HEK293 (cell line): ENCODE measurements around the gene RER1.

Experiments used
- EGR2 ChIP-seq: fragments of 450-650 bp; formaldehyde crosslinking; IDR thresholded peaks from 2 replicates; pipeline ENCODE4 v1.5.1; 2016; ENCODE audit warnings: low read depth, missing biosample characterization, missing genetic modification characterization
- FEZF1 ChIP-seq: fragments of 450-650 bp; formaldehyde crosslinking; IDR thresholded peaks from 2 replicates; pipeline ENCODE4 v1.5.1; 2016; ENCODE audit warnings: missing biosample characterization, missing genetic modification characterization
- GFI1B ChIP-seq: fragments of 450-650 bp; formaldehyde crosslinking; IDR thresholded peaks from 2 replicates; pipeline ENCODE4 v1.5.1; 2016; ENCODE audit warnings: missing biosample characterization, missing genetic modification characterization
- GLIS1 ChIP-seq: fragments of 450-650 bp; formaldehyde crosslinking; IDR thresholded peaks from 2 replicates; pipeline ENCODE4 v1.5.1; 2016; ENCODE audit warnings: missing biosample characterization, missing genetic modification characterization
- HOXC10 ChIP-seq: sonication (generic); formaldehyde crosslinking; IDR thresholded peaks from 2 replicates; pipeline ENCODE4 v1.8.1; 2023; ENCODE audit warnings: mild to moderate bottlenecking, missing genetic modification reagents
- KLF8 ChIP-seq: fragments of 450-650 bp; formaldehyde crosslinking; IDR thresholded peaks from 2 replicates; pipeline ENCODE4 v1.5.1; 2016; ENCODE audit warnings: missing biosample characterization, missing genetic modification characterization
- MEIS1 ChIP-seq: sonication (generic); formaldehyde crosslinking; IDR thresholded peaks from 2 replicates; pipeline ENCODE4 v1.8.1; 2022; ENCODE audit warnings: missing genetic modification reagents, mild to moderate bottlenecking, borderline replicate concordance
- OVOL3 ChIP-seq: fragments of 450-650 bp; formaldehyde crosslinking; IDR thresholded peaks from 2 replicates; pipeline ENCODE4 v1.5.1; 2016; ENCODE audit warnings: missing biosample characterization, missing genetic modification characterization
- PATZ1 ChIP-seq: fragments of 450-650 bp; formaldehyde crosslinking; IDR thresholded peaks from 2 replicates; pipeline ENCODE4 v1.5.1; 2016; ENCODE audit warnings: missing biosample characterization, missing genetic modification characterization
- RBAK ChIP-seq: fragments of 450-650 bp; formaldehyde crosslinking; IDR thresholded peaks from 2 replicates; pipeline ENCODE4 v1.5.1; 2016; ENCODE audit warnings: missing biosample characterization, missing genetic modification characterization
- TRIM28 ChIP-seq: IDR thresholded peaks from 2 replicates; pipeline ENCODE4 v1.6.1; 2011; ENCODE audit warnings: low read length, control low read depth, borderline replicate concordance
- ZBTB1 ChIP-seq: fragments of 450-650 bp; formaldehyde crosslinking; IDR thresholded peaks from 2 replicates; pipeline ENCODE4 v1.5.1; 2016; ENCODE audit warnings: missing biosample characterization, missing genetic modification characterization
- ZBTB20 ChIP-seq: fragments of 450-650 bp; formaldehyde crosslinking; IDR thresholded peaks from 2 replicates; pipeline ENCODE4 v1.5.1; 2016; ENCODE audit warnings: missing biosample characterization, missing genetic modification characterization
- ZBTB8A ChIP-seq: fragments of 450-650 bp; formaldehyde crosslinking; IDR thresholded peaks from 2 replicates; pipeline ENCODE4 v1.5.1; 2016; ENCODE audit warnings: missing biosample characterization, missing genetic modification characterization
- ZFHX2 ChIP-seq: fragments of 450-650 bp; formaldehyde crosslinking; conservative IDR thresholded peaks from 2 replicates; pipeline ENCODE4 v1.5.1; 2016; ENCODE audit warnings: missing biosample characterization, missing genetic modification characterization
- ZFP37 ChIP-seq: fragments of 450-650 bp; formaldehyde crosslinking; IDR thresholded peaks from 2 replicates; pipeline ENCODE4 v1.5.1; 2016; ENCODE audit warnings: missing biosample characterization, missing genetic modification characterization
- ZIC2 ChIP-seq: fragments of 450-650 bp; formaldehyde crosslinking; IDR thresholded peaks from 2 replicates; pipeline ENCODE4 v1.5.1; 2016; ENCODE audit warnings: missing biosample characterization, missing genetic modification characterization
- ZNF174 ChIP-seq: fragments of 450-650 bp; formaldehyde crosslinking; IDR thresholded peaks from 2 replicates; pipeline ENCODE4 v1.5.0; 2017; ENCODE audit warnings: missing biosample characterization, mild to moderate bottlenecking, missing genetic modification characterization
- ZNF19 ChIP-seq: fragments of 450-650 bp; formaldehyde crosslinking; IDR thresholded peaks from 2 replicates; pipeline ENCODE4; 2016; ENCODE audit warnings: missing biosample characterization, missing genetic modification characterization, low read depth
- ZNF214 ChIP-seq: fragments of 450-650 bp; formaldehyde crosslinking; IDR thresholded peaks from 2 replicates; pipeline ENCODE4 v1.5.1; 2017; ENCODE audit warnings: missing biosample characterization, mild to moderate bottlenecking, missing genetic modification characterization, borderline replicate concordance
- ZNF335 ChIP-seq: fragments of 450-650 bp; formaldehyde crosslinking; conservative IDR thresholded peaks from 2 replicates; pipeline ENCODE4 v1.5.1; 2016; ENCODE audit warnings: missing biosample characterization, missing genetic modification characterization
- ZNF37A ChIP-seq: fragments of 450-650 bp; IDR thresholded peaks from 2 replicates; pipeline ENCODE4 v1.5.1; 2018; ENCODE audit warnings: missing biosample characterization, missing genetic modification characterization
- ZNF398 ChIP-seq: fragments of 450-650 bp; formaldehyde crosslinking; IDR thresholded peaks from 2 replicates; pipeline ENCODE4 v1.5.1; 2017; ENCODE audit warnings: missing biosample characterization, missing genetic modification characterization
- ZNF423 ChIP-seq: fragments of 450-650 bp; formaldehyde crosslinking; IDR thresholded peaks from 2 replicates; pipeline ENCODE4 v1.5.1; 2016; ENCODE audit warnings: missing biosample characterization, missing genetic modification characterization
- ZNF48 ChIP-seq: fragments of 450-650 bp; formaldehyde crosslinking; IDR thresholded peaks from 2 replicates; pipeline ENCODE4 v1.5.1; 2016; ENCODE audit warnings: missing biosample characterization, missing genetic modification characterization
- ZNF548 ChIP-seq: fragments of 450-650 bp; formaldehyde crosslinking; IDR thresholded peaks from 2 replicates; pipeline ENCODE4 v1.5.1; 2016; ENCODE audit warnings: missing biosample characterization, missing genetic modification characterization
- ZNF561 ChIP-seq: fragments of 450-650 bp; IDR thresholded peaks from 2 replicates; pipeline ENCODE4 v1.5.1; 2018; ENCODE audit warnings: missing biosample characterization, missing genetic modification characterization, borderline replicate concordance
- ZNF654 ChIP-seq: fragments of 450-650 bp; formaldehyde crosslinking; IDR thresholded peaks from 2 replicates; pipeline ENCODE4 v1.5.1; 2016; ENCODE audit warnings: low read depth, missing biosample characterization, missing genetic modification characterization
- ZNF658 ChIP-seq: fragments of 450-650 bp; formaldehyde crosslinking; IDR thresholded peaks from 2 replicates; pipeline ENCODE4; 2016; ENCODE audit warnings: missing biosample characterization, missing genetic modification characterization
- ZNF660 ChIP-seq: fragments of 450-650 bp; IDR thresholded peaks from 2 replicates; pipeline ENCODE4 v1.5.1; 2018; ENCODE audit warnings: missing biosample characterization, mild to moderate bottlenecking, missing genetic modification characterization
- ZNF76 ChIP-seq: fragments of 450-650 bp; formaldehyde crosslinking; IDR thresholded peaks from 2 replicates; pipeline ENCODE4; 2016; ENCODE audit warnings: low read depth, missing biosample characterization, missing genetic modification characterization, borderline replicate concordance
- ZNF776 ChIP-seq: fragments of 450-650 bp; formaldehyde crosslinking; IDR thresholded peaks from 2 replicates; pipeline ENCODE4 v1.5.0; 2017; ENCODE audit warnings: missing biosample characterization, missing genetic modification characterization, borderline replicate concordance
- ZNF777 ChIP-seq: fragments of 450-650 bp; formaldehyde crosslinking; IDR thresholded peaks from 2 replicates; pipeline ENCODE4 v1.5.1; 2017; ENCODE audit warnings: missing biosample characterization, missing genetic modification characterization, borderline replicate concordance
- TF ChIP-seq, protein P1 (sequence below): fragments of 450-650 bp; formaldehyde crosslinking; IDR thresholded peaks from 2 replicates; pipeline ENCODE4 v1.5.1; 2016; ENCODE audit warnings: missing biosample characterization, missing genetic modification characterization
- TF ChIP-seq, protein P2 (sequence below): fragments of 450-650 bp; formaldehyde crosslinking; IDR thresholded peaks from 2 replicates; pipeline ENCODE4 v1.5.1; 2016; ENCODE audit warnings: missing biosample characterization, missing genetic modification characterization

RER1 gene

DNA sequence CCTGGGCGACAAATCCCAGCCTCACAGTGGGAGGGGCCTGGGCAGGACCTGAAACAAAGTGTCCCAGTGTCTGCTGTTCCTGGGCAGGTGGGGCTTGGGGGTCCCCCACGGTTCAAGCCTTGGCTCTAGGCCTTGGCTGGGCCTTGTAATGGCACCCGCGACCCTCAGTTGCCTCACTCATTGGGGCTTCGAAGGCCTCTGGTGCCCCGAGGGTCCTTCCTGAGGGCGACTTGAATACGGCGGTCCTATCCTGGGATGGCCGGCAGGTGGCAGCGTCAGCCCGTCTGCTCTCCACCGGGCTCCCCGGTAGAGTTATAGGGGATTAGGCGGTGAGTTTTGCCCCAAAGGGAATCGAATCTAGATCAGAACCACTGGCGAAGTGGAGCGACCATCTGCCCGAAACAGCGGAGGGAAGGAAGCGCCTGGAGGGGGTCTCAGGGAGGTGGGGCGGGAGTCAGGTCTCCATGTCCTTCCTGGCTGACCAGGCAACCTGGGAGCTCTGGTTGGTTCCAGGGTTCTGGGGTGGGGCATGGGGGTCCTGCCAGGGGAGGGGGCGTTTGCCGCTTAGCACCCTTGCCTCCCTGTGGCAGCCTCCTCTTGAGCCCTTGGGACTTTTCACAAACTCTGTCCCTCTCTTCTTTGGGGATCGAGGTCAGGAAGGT, 22.8 kb downstream of the RER1 start (continued):
- TF ChIP-seq ZNF398 (tag by site-specific recombination) (no peak), GFI1B (no peak), MEIS1 (CRISPR knock-in tag) (no peak), ZBTB1 (no peak), OVOL3 (no peak), PATZ1 (tag by site-specific recombination) (no peak), ZNF174 (no peak), ZNF561 (tag by site-specific recombination) (no peak), ZNF37A (tag by site-specific recombination) (no peak), ZNF19 (tag by site-specific recombination) (no peak), ZNF658 (tag by site-specific recombination) (no peak), TRIM28 (no peak), ZNF777 (no peak), FEZF1 (tag by site-specific recombination) (no peak), ZNF776 (tag by site-specific recombination) (no peak), ZBTB20 (tag by site-specific recombination) (no peak), ZNF214 (no peak), ZNF660 (no peak), ZNF548 (tag by site-specific recombination) (no peak), ZNF423 (tag by site-specific recombination) (no peak), ZBTB8A (peak; percentile 73; the same call in 1 of the 2 replicates), ZNF335 (tag by site-specific recombination) (peak; percentile 79), EGR2 (tag by site-specific recombination) (no peak), ZNF48 (no peak), HOXC10 (no peak), RBAK (no peak), ZNF76 (tag by site-specific recombination) (no peak), ZNF654 (tag by site-specific recombination) (peak; percentile 77), KLF8 (tag by site-specific recombination) (no peak), ZFHX2 (tag by site-specific recombination) (no peak), ZIC2 (tag by site-specific recombination) (peak; percentile 75), GLIS1 (tag by site-specific recombination) (peak; percentile 41), ZFP37 (tag by site-specific recombination) (no peak)
- TF ChIP-seq, protein P1, sequence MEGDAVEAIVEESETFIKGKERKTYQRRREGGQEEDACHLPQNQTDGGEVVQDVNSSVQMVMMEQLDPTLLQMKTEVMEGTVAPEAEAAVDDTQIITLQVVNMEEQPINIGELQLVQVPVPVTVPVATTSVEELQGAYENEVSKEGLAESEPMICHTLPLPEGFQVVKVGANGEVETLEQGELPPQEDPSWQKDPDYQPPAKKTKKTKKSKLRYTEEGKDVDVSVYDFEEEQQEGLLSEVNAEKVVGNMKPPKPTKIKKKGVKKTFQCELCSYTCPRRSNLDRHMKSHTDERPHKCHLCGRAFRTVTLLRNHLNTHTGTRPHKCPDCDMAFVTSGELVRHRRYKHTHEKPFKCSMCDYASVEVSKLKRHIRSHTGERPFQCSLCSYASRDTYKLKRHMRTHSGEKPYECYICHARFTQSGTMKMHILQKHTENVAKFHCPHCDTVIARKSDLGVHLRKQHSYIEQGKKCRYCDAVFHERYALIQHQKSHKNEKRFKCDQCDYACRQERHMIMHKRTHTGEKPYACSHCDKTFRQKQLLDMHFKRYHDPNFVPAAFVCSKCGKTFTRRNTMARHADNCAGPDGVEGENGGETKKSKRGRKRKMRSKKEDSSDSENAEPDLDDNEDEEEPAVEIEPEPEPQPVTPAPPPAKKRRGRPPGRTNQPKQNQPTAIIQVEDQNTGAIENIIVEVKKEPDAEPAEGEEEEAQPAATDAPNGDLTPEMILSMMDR (tag by site-specific recombination) = peak; percentile 88
- TF ChIP-seq, protein P2, sequence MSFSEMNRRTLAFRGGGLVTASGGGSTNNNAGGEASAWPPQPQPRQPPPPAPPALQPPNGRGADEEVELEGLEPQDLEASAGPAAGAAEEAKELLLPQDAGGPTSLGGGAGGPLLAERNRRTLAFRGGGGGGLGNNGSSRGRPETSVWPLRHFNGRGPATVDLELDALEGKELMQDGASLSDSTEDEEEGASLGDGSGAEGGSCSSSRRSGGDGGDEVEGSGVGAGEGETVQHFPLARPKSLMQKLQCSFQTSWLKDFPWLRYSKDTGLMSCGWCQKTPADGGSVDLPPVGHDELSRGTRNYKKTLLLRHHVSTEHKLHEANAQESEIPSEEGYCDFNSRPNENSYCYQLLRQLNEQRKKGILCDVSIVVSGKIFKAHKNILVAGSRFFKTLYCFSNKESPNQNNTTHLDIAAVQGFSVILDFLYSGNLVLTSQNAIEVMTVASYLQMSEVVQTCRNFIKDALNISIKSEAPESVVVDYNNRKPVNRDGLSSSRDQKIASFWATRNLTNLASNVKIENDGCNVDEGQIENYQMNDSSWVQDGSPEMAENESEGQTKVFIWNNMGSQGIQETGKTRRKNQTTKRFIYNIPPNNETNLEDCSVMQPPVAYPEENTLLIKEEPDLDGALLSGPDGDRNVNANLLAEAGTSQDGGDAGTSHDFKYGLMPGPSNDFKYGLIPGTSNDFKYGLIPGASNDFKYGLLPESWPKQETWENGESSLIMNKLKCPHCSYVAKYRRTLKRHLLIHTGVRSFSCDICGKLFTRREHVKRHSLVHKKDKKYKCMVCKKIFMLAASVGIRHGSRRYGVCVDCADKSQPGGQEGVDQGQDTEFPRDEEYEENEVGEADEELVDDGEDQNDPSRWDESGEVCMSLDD (tag by site-specific recombination) = peak; percentile 63; the same call in 1 of the 2 replicates
